Measurements from ENCODE around the gene FOXO6.

Gene FOXO6

GRCh38 chr1:41424581-41425118, 63.4 kb downstream of the FOXO6 start:
- no peak for DNase-seq (ENCODE audit: low read depth, low spot score)

DNA sequence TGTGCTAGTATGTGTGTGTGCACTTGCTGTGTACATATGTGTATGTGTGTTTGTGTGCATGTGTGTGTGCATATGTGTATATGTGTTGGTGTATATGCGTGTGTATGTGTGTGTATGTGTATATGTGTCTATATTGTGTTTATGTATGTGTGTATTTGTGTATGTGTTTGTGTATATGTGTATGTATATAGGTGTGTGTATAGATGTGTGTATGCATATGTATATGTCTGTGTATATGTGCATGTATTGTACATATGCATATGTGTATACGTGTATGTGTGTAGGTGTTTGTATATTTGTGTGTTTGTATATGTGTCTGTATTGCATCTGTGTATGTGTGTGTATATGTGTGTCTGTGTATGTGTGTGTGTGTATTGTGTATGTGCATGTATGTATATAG, 64.1 kb downstream of the FOXO6 start:
- DNase-seq (ENCODE audit: low read depth, low spot score), result no peak

DNA sequence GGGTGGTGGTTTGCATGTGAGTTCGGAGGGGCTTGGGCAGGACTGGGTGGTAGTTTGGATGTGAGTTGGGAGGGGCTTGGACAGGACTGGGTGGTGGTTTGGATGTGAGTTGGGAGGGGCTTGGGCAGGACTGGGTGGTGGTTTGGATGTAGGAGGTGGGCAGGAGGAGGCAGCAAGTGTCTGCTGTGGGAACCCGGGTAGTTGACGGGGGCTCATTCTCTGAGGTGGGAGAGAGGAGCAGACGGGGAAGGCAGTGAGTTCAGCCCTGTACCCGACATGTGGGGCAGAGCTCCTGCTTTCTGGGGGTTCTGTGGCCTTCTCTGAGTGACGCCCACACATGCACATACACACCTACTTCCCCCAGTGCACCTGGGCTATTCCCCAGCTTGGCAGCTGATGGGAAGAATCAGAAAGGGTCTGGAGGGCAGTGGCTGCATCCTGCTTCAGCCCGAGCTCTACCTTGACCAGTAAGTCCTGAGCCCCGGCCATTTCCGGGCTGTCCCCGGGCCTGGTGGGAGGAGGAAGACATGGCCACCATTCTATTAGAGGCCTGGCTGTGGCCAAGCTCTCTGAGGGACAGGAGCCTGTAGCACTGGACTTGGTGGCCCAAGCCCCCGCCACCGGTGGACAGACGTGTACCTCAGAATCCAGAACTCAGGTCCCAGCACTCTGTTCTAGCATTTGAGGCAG, 65.1 kb downstream of the FOXO6 start:
- no peak for DNase-seq (ENCODE audit: low read depth, low spot score)

DNA sequence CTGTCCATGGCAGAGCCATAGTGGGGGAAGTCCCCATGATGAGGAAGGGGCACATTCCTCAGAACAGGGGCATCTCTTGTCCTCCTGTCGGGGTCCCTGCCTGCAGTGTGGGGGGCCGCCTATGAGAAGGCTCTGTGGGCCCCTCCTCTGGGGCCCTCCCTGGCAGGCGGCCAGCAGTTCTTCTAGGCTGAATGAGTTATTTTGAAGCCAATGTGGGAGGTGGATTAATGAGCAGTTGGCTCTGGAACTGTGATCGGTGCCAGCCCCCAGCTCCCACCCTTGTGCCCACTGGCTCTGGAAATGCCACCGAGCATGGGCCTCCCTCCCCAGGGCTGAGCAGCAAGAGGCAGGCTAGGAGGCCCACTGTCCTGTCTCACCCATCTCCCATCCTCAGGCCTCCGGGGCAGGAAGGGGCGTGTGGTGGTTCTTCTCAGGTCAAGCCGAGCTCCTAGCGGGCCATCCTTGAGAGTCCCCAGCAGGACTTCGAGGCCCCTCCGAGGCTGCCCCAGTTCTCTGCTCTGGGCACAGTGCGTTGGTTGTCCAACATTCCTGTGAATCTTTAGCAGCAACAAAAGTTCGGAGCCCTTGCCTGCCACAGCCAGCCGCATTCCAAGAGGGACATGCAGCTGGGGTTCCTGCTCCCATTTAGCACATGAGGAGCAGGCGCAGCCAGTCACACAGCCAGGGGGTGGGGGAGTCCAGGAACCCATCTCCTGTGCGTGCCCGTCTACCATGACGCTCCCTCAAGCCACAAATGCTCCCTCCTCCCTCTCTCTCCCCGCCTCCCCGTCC, 66.1 kb downstream of the FOXO6 start:
- DNase-seq (ENCODE audit: low read depth, low spot score), result no peak

GRCh38 chr1:41427916-41428737, 66.9 kb downstream of the FOXO6 start:
- DNase-seq (ENCODE audit: low read depth, low spot score), result no peak

- DNase-seq (ENCODE audit: low read depth, low spot score), result no peak
Measured at GRCh38 chr1:41428738-41429640, 67.8 kb downstream of the FOXO6 start.

DNA sequence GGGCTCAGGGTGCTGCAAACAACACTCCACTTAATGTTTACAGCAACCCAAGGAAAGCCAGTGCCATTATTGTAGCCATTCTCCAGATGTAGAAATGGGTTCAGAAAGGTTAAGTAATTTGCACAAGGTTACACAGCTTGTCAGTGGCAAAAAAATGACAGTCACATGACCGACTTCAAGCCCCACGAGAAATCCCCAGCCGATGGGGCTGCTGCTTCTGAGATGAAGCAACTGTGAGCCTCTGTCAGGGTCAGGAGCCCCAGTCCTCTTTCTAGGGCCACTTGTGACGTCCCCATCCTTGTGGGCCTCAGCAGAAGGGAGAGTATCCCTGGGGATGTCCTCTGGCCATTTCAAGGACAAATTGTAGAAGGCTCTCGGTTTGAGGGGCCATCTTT, 68.4 kb downstream of the FOXO6 start:
- DNase-seq (ENCODE audit: low read depth, low spot score), result no peak

GRCh38 chr1:41430069-41430468, 68.8 kb downstream of the FOXO6 start:
- no peak for DNase-seq (ENCODE audit: low read depth, low spot score)

GRCh38 chr1:41430582-41430981, 69.3 kb downstream of the FOXO6 start:
- no peak for DNase-seq (ENCODE audit: low read depth, low spot score)

GRCh38 chr1:41431490-41432350, 70.5 kb downstream of the FOXO6 start:
- no peak for DNase-seq (ENCODE audit: low read depth, low spot score)
